ENCODE measurements around the gene GPC5. TPM values are rescaled to one million over a fixed set of nuclear protein-coding genes. Genes with fewer than 3 reads are reported as not detected.

The GPC5 gene
- total RNA-seq, 1 donor from 2014 or later = 0.57 TPM

DNA sequence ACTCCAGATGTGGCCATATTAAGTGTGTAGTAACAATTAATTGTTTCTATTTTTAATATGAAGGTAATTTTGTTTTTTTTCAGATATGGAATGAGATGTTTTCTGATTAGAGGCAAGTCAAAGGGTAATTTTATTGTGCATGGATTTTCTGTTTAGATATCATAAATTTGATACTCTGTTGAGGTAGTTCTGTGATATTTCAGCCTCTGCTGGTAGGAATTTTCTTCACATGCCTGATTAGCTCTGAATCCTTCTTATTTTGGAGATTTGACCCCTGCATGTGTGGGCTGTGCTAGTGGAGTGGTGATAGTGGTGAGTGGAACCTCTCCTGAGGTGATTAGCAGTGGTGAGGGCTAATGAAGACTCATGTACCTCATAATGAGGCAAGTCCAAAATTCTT lies 301.4 kb downstream of the GPC5 start:
- Mint-ChIP-seq H3K36me3 (ENCODE audit: insufficient read depth) (no peaks in the 10 kb centered on the region), H3K9me3 (ENCODE audit: low read depth) (peaks cover 5% of the 10 kb centered on the region), H3K27ac (no peak overlapping the region), H3K4me3 (ENCODE audit: low read depth) (no peak overlapping the region), H3K27me3 (no peaks in the 10 kb centered on the region), H3K4me1 (ENCODE audit: low read depth) (no peaks in the 10 kb centered on the region)
- DNase-seq (ENCODE audit: low spot score, unreplicated experiment) = no peak
- TF ChIP-seq CTCF (IDR thresholded peaks at IDR 0.05; ENCODE audit: unreplicated experiment) = peak; percentile 19

DNA sequence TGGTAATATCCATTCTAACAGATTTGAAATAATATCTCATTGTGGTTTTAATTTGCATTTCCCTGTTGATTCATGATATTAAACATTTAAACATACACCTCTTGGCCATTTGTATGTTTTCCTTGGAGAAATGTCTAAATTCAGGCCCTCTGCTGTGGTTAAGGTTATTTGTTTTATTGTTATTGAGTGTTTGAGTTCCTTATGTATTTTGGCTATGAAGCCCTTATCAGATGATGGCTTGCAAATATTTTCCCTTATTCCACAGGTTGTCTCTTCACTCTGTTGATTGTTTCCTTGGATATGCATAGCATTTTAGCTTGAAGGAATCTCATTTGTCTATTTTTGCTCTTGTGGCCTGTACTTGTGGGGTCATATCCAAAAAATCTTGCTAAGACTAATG lies 303.6 kb downstream of the GPC5 start:
- Mint-ChIP-seq H3K27ac (no peak overlapping the region), H3K36me3 (ENCODE audit: insufficient read depth) (no peaks in the 10 kb centered on the region), H3K9me3 (ENCODE audit: low read depth) (peaks cover 5% of the 10 kb centered on the region), H3K4me3 (ENCODE audit: low read depth) (no peak overlapping the region), H3K27me3 (no peaks in the 10 kb centered on the region), H3K4me1 (ENCODE audit: low read depth) (no peaks in the 10 kb centered on the region)
- DNase-seq (ENCODE audit: low spot score, unreplicated experiment) = no peak
- TF ChIP-seq CTCF (IDR thresholded peaks at IDR 0.05; ENCODE audit: unreplicated experiment) = no peak

DNA sequence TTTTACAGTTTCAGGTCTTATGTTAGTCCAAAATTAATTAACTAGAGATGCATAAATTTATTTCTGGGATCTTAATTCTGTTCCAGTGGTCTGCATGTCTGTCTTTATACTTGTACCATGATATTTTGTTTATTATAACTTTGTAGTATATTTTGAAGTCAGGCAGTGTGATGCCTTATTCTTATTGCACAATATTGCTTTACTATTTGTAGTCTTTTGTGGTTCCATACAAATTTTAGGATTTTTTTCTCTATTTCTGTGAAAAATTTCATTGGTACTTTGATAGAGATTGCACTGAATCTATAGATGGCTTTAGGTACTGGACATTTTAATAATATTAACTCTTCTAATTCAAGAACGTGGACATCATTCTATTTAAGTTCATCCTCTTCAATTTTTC lies 304.0 kb downstream of the GPC5 start:
- no peaks in the 10 kb centered on the region for H3K4me1 Mint-ChIP-seq (ENCODE audit: low read depth)
- H3K36me3 Mint-ChIP-seq (ENCODE audit: insufficient read depth) = no peaks in the 10 kb centered on the region
- H3K9me3 Mint-ChIP-seq (ENCODE audit: low read depth) = peaks cover 5% of the 10 kb centered on the region
- no peak overlapping the region for H3K27ac Mint-ChIP-seq
- no peak for DNase-seq (ENCODE audit: low spot score, unreplicated experiment)
- TF ChIP-seq CTCF (IDR thresholded peaks at IDR 0.05; ENCODE audit: unreplicated experiment) = no peak
- no peak overlapping the region for H3K4me3 Mint-ChIP-seq (ENCODE audit: low read depth)
- no peaks in the 10 kb centered on the region for H3K27me3 Mint-ChIP-seq

DNA sequence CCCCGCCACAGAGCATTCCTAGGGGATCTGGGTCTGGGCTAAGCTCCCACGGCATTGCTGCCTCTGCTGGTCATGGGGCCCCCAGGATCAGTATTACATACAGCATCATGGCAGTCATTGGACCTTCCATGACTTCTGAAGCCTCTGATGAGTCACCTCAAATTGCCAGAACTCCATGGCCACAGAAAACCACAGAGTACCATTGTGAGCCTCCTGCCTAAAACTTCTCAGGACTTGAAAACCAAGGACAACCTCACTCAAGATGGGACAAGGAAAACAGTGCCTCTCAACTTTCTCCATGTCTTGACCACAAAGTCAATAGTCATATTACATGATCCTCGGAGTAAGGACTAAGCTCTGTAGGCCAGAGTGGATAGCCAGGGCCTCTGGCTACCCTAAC lies 306.0 kb downstream of the GPC5 start:
- no peak for DNase-seq (ENCODE audit: low spot score, unreplicated experiment)
- TF ChIP-seq CTCF (IDR thresholded peaks at IDR 0.05; ENCODE audit: unreplicated experiment) = no peak
- Mint-ChIP-seq H3K27ac (no peak overlapping the region), H3K4me1 (ENCODE audit: low read depth) (no peaks in the 10 kb centered on the region), H3K9me3 (ENCODE audit: low read depth) (peaks cover 5% of the 10 kb centered on the region), H3K27me3 (no peaks in the 10 kb centered on the region), H3K4me3 (ENCODE audit: low read depth) (no peak overlapping the region), H3K36me3 (ENCODE audit: insufficient read depth) (no peaks in the 10 kb centered on the region)

GRCh38 chr13:91708558-91708957 lies 310.1 kb downstream of the GPC5 start:
- no peak for DNase-seq (ENCODE audit: low spot score, unreplicated experiment)
- Mint-ChIP-seq H3K36me3 (ENCODE audit: insufficient read depth) (no peaks in the 10 kb centered on the region), H3K9me3 (ENCODE audit: low read depth) (no peaks in the 10 kb centered on the region), H3K27ac (no peak overlapping the region), H3K4me1 (ENCODE audit: low read depth) (no peaks in the 10 kb centered on the region), H3K27me3 (no peaks in the 10 kb centered on the region), H3K4me3 (ENCODE audit: low read depth) (no peak overlapping the region)
- TF ChIP-seq CTCF (IDR thresholded peaks at IDR 0.05; ENCODE audit: unreplicated experiment) = no peak

Measured in progenitor cell of endocrine pancreas (in vitro differentiated cells).